GM12872 (cell line): Measurements from ENCODE around the gene TNS1.

Source experiments
- TF ChIP-seq, protein P1 (sequence below): IDR thresholded peaks from 3 replicates; pipeline ENCODE4 v1.5.1; 2011; ENCODE audit warnings: low read depth, mild to moderate bottlenecking, low read length, moderate library complexity; ENCODE audit not compliant: insufficient read depth

The TNS1 gene

DNA sequence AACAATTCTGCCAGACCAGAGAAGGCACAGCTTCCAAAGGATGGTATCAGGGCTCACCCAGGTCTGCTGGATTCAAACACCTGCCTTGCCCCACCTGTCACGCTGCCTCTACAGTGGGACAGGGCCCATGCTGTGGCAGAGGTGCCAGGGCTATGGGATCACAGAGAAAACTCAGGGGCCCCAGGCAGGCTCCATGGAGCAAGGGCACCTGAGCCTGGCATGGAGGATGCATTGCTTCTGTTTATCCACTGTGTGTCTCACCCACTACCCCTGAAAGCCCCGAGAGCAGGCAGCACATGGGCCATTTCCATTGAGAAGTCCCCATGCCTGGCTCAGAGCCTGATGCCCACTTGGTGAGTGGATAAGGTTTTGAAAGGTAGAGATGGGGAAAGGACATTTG is 76.0 kb downstream of the TNS1 start:
- TF ChIP-seq, protein P1, sequence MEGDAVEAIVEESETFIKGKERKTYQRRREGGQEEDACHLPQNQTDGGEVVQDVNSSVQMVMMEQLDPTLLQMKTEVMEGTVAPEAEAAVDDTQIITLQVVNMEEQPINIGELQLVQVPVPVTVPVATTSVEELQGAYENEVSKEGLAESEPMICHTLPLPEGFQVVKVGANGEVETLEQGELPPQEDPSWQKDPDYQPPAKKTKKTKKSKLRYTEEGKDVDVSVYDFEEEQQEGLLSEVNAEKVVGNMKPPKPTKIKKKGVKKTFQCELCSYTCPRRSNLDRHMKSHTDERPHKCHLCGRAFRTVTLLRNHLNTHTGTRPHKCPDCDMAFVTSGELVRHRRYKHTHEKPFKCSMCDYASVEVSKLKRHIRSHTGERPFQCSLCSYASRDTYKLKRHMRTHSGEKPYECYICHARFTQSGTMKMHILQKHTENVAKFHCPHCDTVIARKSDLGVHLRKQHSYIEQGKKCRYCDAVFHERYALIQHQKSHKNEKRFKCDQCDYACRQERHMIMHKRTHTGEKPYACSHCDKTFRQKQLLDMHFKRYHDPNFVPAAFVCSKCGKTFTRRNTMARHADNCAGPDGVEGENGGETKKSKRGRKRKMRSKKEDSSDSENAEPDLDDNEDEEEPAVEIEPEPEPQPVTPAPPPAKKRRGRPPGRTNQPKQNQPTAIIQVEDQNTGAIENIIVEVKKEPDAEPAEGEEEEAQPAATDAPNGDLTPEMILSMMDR: no peak

DNA sequence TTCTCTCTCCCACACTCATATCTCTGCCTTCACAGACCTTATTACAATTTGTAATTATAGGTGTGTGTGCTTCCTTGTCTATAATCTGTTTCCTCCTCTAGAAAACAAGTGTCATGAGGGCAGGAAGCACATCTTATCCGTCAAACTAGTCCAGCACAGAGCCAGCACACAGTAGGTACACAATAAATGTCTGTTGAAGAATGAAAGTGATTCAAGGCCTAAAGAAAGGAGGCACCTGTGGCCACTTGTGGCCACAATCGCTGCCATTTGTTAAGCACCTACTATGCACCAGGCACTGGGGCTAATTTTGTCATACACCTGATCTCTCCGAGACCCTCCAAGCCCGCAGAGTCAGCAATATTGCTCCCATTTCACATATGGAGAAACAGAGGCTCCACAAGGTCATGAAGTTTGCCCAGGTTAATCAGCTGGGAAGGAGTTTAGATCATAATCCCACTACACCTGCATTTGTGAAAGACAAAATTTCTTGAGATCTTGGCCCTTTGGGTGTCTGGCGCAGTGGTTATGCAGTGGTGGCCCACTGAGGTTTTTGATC is 78.4 kb downstream of the TNS1 start:
- TF ChIP-seq, protein P1: no peak

DNA sequence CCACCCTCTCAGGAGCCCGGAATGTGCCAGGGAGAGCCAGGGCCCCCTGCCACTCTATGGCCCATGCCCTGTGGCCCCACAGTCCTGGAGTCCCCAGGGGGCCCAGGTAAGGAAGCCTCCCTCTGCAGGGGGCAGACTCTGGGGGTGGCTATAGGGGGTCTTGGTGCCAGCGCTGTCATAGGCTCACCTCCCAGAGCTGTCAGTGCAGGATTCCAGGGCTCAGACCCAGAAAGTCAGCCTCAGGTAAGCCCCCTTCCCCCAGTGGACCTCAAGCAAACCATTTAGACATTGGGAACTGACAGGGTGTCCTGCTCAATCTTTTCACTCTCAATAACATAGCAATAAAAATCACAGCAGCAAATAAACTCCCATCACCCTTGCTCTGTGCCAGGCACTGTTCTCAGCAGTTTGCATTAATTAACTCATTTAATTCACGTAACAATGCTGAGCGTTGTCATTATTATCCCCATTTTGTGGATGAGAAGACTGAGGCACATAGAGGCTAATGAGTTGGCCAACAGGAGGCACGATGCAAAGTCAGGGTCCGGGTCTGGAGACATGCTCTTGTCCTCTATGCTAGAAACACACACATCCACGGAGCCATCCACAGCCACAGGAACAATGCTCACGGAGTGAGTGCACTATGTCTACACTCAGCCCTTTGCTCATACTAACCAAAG is 79.6 kb downstream of the TNS1 start:
- TF ChIP-seq, protein P1: no peak

DNA sequence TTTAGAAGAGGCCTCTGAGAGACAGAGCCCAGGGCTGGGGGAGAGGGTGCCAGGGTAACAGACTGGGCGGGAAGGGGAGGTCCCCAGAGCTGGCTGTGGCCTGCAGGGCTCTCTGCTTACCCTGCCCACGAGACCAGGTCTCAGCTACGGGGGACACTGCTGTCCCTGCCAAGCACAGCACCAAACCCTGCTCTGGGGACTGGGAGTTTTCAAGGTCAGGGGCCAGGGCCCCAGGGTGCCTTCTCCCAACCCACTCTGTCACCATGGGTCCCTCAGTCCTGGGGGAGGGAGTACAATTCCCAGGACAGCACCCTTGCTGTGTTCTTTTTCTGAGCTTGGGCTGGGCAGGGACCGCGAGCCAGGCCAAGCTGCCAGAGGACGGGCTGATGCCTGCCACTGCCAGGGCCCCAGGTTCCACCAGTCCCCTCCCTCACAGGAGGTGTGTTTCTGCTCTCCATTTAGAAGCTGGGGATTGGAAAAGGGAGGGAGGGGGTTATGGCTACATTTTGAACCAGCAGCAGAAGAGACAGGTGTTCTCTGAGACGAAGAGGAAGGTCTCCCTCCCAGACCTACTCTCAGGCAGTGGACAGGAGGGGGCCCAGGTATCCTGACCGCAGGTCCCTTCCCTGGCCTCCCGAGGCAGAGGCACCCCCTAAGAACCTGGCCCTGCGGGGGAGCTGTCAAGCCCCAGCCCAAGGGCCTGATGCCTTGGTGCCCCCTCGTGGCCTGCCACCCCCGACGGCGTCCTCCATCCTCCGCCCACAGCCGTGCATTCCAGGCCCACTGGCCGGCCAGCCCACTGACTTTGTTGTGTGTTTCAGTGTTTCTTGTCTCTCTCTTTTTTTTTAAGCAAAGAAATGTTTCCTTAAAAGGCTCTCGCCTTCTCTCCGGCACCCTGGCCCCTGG is 80.4 kb downstream of the TNS1 start:
- TF ChIP-seq, protein P1: no peak

DNA sequence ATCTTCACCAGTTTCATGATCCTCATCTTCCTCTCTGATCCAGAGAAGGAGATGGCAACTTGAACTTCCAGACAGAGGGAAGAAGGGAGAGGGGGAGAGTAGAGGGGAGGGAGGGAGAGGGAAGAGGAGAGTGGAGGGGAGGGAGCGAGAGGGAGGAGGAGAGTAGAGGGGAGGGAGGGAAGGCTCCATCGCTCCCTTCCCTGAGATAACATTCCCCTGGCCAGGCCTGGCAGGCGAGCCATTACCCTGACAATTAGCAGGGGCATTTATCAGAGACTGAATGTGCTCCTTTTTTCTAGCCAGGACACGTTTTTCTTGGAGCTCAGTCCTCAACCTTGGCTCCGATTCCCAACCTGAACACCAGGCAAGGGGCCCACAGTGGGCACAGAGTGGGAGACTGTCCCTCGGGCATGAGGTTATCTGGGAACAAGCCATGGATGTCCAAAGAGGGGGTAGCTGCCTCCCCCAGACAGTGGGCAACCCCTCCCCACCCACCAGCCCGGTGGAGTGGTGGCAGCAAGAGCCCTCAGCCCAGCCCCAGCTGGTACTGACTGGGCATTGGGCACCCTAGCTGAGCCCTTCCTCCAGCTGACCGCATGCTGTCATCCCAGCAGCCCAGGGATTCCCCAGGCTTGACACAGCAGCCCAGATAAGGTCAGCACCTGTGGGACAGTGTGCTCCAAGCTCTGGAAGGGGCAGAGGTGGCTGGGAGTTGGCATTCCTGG is 81.8 kb downstream of the TNS1 start:
- TF ChIP-seq, protein P1: no peak

DNA sequence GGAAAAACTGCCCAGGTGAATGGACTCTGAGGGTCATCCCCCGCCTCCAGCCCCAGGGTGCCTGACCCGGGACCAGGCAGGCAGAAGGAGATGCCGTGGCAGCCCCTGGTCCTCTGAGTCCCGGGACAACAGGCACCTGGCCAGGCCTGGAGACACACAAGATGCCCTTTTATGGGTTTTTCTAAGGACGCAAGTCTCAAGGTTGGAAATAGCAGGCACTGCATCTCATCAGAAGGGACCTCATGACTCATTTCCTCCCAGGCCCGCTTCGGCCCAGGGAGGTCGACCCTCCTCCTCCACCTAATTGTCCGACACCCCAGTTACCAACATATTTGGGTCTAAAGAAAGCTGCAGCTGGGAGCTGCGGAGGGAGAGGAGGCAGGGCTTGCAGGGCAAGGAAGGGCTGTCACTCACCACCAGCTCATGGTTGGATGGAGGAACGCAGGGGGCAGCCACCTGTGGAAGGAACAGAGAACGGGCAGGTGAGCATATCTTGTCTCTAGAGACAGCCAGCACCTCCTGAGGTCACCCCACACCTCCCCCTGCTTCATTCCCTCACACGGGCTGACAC is 82.9 kb downstream of the TNS1 start:
- TF ChIP-seq, protein P1: no peak
